Measurements from ENCODE around the gene BCAM.

Gene BCAM

GRCh38 chr19:44816301-44816700, 7.4 kb downstream of the BCAM start:
- H3K36me3 ChIP-seq (ENCODE audit: insufficient read depth, low read length): no peaks in the 10 kb centered on the region
- TF ChIP-seq EZH2 (IDR thresholded peaks at IDR 0.05; ENCODE audit: borderline replicate concordance, low read length): no peak
- TF ChIP-seq CTCF (IDR thresholded peaks at IDR 0.05; ENCODE audit: low read length): no peak
- no peaks in the 10 kb centered on the region for H4K20me1 ChIP-seq (ENCODE audit: insufficient read depth, low read length)
- no peaks in the 10 kb centered on the region for H3K4me1 ChIP-seq (ENCODE audit: insufficient read depth, low read length, severe bottlenecking)
- H3K79me2 ChIP-seq (ENCODE audit: insufficient read depth, low read length): no peaks in the 10 kb centered on the region
- no peaks in the 10 kb centered on the region for H3K27me3 ChIP-seq (ENCODE audit: insufficient read depth, low read length)
- H3K9me2 ChIP-seq (ENCODE audit: low read depth, low read length): no peaks in the 10 kb centered on the region
- H3F3A ChIP-seq (ENCODE audit: insufficient read depth, low read length): no peaks in the 10 kb centered on the region
- no peak overlapping the region for H3K9ac ChIP-seq (ENCODE audit: low read length)
- no peak overlapping the region for H3K4me3 ChIP-seq (ENCODE audit: low read depth, low read length, poor library complexity, severe bottlenecking)
- H2AFZ ChIP-seq (ENCODE audit: low read length): no peak overlapping the region
- no peak overlapping the region for H3K27ac ChIP-seq (ENCODE audit: low read depth, low read length, poor library complexity, severe bottlenecking)
- no peak overlapping the region for H3K4me2 ChIP-seq (ENCODE audit: low read length)
- H3K9me3 ChIP-seq (ENCODE audit: low read length): no peaks in the 10 kb centered on the region

- Histone ChIP-seq H3K79me2 (ENCODE audit: insufficient read depth, low read length) (no peaks in the 10 kb centered on the region), H3K36me3 (ENCODE audit: insufficient read depth, low read length) (no peaks in the 10 kb centered on the region), H3F3A (ENCODE audit: insufficient read depth, low read length) (no peaks in the 10 kb centered on the region), H3K4me3 (ENCODE audit: low read depth, low read length, poor library complexity, severe bottlenecking) (no peak overlapping the region), H3K9ac (ENCODE audit: low read length) (no peak overlapping the region), H3K27ac (ENCODE audit: low read depth, low read length, poor library complexity, severe bottlenecking) (no peak overlapping the region), H3K4me1 (ENCODE audit: insufficient read depth, low read length, severe bottlenecking) (no peaks in the 10 kb centered on the region), H4K20me1 (ENCODE audit: insufficient read depth, low read length) (no peaks in the 10 kb centered on the region), H3K9me2 (ENCODE audit: low read depth, low read length) (no peaks in the 10 kb centered on the region), H3K27me3 (ENCODE audit: insufficient read depth, low read length) (no peaks in the 10 kb centered on the region), H3K9me3 (ENCODE audit: low read length) (no peaks in the 10 kb centered on the region), H2AFZ (ENCODE audit: low read length) (no peak overlapping the region), H3K4me2 (ENCODE audit: low read length) (no peak overlapping the region)
- TF ChIP-seq CTCF (IDR thresholded peaks at IDR 0.05; ENCODE audit: low read length): no peak
- no peak for TF ChIP-seq EZH2 (IDR thresholded peaks at IDR 0.05; ENCODE audit: borderline replicate concordance, low read length)
Observed at GRCh38 chr19:44817725-44818465, 9.0 kb downstream of the BCAM start.

- no peaks in the 10 kb centered on the region for H4K20me1 ChIP-seq (ENCODE audit: insufficient read depth, low read length)
- no peaks in the 10 kb centered on the region for H3K9me2 ChIP-seq (ENCODE audit: low read depth, low read length)
- H2AFZ ChIP-seq (ENCODE audit: low read length): no peak overlapping the region
- H3K9me3 ChIP-seq (ENCODE audit: low read length): no peaks in the 10 kb centered on the region
- no peak overlapping the region for H3K27ac ChIP-seq (ENCODE audit: low read depth, low read length, poor library complexity, severe bottlenecking)
- H3K4me2 ChIP-seq (ENCODE audit: low read length): no peak overlapping the region
- no peaks in the 10 kb centered on the region for H3K79me2 ChIP-seq (ENCODE audit: insufficient read depth, low read length)
- TF ChIP-seq CTCF (IDR thresholded peaks at IDR 0.05; ENCODE audit: low read length) (no peak), EZH2 (IDR thresholded peaks at IDR 0.05; ENCODE audit: borderline replicate concordance, low read length) (no peak)
- no peaks in the 10 kb centered on the region for H3K4me1 ChIP-seq (ENCODE audit: insufficient read depth, low read length, severe bottlenecking)
- H3K9ac ChIP-seq (ENCODE audit: low read length): no peak overlapping the region
- no peaks in the 10 kb centered on the region for H3F3A ChIP-seq (ENCODE audit: insufficient read depth, low read length)
- H3K27me3 ChIP-seq (ENCODE audit: insufficient read depth, low read length): peaks cover 4% of the 10 kb centered on the region; the same call in 1 of the 2 replicates
- no peaks in the 10 kb centered on the region for H3K36me3 ChIP-seq (ENCODE audit: insufficient read depth, low read length)
- no peak overlapping the region for H3K4me3 ChIP-seq (ENCODE audit: low read depth, low read length, poor library complexity, severe bottlenecking)
Observed at GRCh38 chr19:44818466-44819031, 9.6 kb downstream of the BCAM start.
